ENCODE data around the gene CNR2.
A peak's percentile ranks its signal among the peaks of the same experiment; 100 is the strongest.

The CNR2 gene

DNA sequence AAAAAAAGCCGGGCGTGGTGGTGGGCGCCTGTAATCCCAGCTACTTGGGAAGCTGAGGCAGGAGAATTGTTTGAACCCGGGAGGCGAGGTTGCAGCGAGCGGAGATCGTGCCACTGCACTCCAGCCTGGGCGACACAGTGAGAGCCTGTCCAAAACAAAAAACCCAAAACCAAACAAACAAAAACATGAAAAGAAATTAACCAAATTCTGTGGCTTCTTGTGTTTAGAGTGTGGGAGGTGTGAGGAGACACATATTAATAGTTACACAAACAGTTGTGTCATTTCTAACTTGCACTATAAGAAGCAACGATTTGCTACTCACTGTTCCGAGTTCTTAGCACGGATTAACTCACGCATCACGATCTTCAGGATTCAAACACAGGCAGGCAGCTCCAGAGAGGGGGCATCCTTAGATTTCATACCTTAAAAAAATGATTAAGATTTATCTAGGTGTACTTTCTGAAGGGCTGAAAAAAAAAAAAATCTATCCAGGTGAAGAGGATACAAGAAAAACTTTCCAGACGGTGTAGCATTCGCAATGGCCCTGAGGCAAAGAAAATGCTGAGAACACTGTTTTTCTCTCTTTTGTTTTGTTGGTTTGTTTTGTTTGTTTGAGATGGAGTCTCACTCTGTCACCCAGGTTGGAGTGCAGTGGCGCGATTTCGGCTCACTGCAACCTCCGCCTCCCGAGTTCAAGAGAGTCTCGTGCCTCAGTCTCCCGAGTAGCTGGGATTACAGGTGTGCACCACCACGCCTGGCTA, 87.2 kb downstream of the CNR2 start:
- Histone ChIP-seq H3K27ac (ENCODE audit: low read length) (peak overlapping the region; percentile 21; the same call in 1 of the 2 replicates), H3K9me2 (replicated peaks; ENCODE audit: insufficient read depth, low read length) (no peaks in the 10 kb centered on the region), H3K79me2 (ENCODE audit: low read length) (peaks cover 16% of the 10 kb centered on the region), H2AFZ (ENCODE audit: low read length) (peak overlapping the region; percentile 97), H4K20me1 (ENCODE audit: insufficient read depth, low read length) (no peaks in the 10 kb centered on the region), H3K36me3 (replicated peaks; ENCODE audit: insufficient read depth, low read length) (no peaks in the 10 kb centered on the region), H3F3A (ENCODE audit: insufficient read depth, low read length) (no peaks in the 10 kb centered on the region), H3K4me1 (ENCODE audit: low read length) (0 out of 2 replicates have a peak, but pooled peaks cover 7% of the 10 kb centered on the region), H3K27me3 (replicated peaks; ENCODE audit: insufficient read depth, low read length) (no peaks in the 10 kb centered on the region), H3K9ac (ENCODE audit: low read length) (peak overlapping the region; percentile 94; the same call in 1 of the 2 replicates), H3K4me2 (ENCODE audit: low read depth, low read length) (peak overlapping the region; percentile 80), H3K4me3 (ENCODE audit: low read length) (peak overlapping the region; percentile 90), H3K9me3 (replicated peaks; ENCODE audit: insufficient read depth, low read length) (no peaks in the 10 kb centered on the region)
- DNase-seq: peak; percentile 28
- TF ChIP-seq EZH2 (optimal IDR thresholded peaks at IDR 0.05; ENCODE audit: low read depth, low read length): no peak
- TF ChIP-seq EZH2phosphoT487 (IDR thresholded peaks at IDR 0.05; ENCODE audit: low read length): no peak
- TF ChIP-seq, protein P1, sequence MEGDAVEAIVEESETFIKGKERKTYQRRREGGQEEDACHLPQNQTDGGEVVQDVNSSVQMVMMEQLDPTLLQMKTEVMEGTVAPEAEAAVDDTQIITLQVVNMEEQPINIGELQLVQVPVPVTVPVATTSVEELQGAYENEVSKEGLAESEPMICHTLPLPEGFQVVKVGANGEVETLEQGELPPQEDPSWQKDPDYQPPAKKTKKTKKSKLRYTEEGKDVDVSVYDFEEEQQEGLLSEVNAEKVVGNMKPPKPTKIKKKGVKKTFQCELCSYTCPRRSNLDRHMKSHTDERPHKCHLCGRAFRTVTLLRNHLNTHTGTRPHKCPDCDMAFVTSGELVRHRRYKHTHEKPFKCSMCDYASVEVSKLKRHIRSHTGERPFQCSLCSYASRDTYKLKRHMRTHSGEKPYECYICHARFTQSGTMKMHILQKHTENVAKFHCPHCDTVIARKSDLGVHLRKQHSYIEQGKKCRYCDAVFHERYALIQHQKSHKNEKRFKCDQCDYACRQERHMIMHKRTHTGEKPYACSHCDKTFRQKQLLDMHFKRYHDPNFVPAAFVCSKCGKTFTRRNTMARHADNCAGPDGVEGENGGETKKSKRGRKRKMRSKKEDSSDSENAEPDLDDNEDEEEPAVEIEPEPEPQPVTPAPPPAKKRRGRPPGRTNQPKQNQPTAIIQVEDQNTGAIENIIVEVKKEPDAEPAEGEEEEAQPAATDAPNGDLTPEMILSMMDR (IDR thresholded peaks at IDR 0.05; ENCODE audit: low read length): no peak

DNA sequence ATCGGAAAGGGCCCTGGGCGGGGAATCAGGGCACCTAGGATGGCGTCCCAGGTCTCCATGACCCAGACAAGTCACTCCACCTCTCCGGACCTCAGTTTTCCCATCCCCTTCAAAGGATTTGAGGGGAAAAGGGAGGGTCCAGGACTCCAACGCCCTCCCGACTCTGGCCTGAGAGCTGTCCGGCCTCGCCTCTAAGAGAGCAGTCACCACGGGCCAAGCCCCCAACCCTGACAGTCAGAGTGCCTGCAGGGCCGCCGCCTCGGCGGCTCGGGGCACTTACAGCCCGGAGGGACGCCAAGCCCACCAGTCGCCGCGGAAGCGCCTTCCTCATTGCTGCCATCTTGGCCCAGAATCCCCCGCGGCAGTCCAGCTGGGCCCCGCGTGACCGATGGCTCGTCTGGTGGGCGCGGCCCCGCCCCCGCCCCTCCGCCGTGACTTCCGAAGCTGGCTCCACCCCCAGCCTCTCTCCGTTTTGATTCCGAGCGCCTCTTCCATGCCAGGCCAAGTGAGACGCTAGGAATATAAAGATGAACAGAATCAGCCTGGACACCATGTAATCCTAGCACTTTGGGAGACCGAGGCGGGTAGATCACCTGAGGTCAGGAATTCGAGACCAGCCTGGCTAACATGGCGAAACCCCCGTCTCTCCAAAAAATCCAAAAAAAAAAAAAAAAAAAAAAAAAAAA, 87.9 kb downstream of the CNR2 start, which contains the start of gene HMGCL:
TSS of gene HMGCL (minus strand) at position 354 of the 686 bp plus-strand sequence. CDS start at position 340, 14 bp downstream.
- H3K27ac ChIP-seq (ENCODE audit: low read length): peak within 1 kb of the TSS; percentile 21; the same call in 1 of the 2 replicates
- peak within 1 kb of the TSS; percentile 80 for H3K4me2 ChIP-seq (ENCODE audit: low read depth, low read length)
- no peaks in the 10 kb centered on the region for H3K36me3 ChIP-seq (replicated peaks; ENCODE audit: insufficient read depth, low read length)
- TF ChIP-seq, protein P1 (IDR thresholded peaks at IDR 0.05; ENCODE audit: low read length): no peak
- no peaks in the 10 kb centered on the region for H3K9me3 ChIP-seq (replicated peaks; ENCODE audit: insufficient read depth, low read length)
- no peaks in the 10 kb centered on the region for H4K20me1 ChIP-seq (ENCODE audit: insufficient read depth, low read length)
- no peaks in the 10 kb centered on the region for H3K27me3 ChIP-seq (replicated peaks; ENCODE audit: insufficient read depth, low read length)
- peak; percentile 88 for DNase-seq
- no peaks in the 10 kb centered on the region for H3F3A ChIP-seq (ENCODE audit: insufficient read depth, low read length)
- peaks cover 16% of the 10 kb centered on the region for H3K79me2 ChIP-seq (ENCODE audit: low read length)
- peak within 1 kb of the TSS; percentile 97 for H2AFZ ChIP-seq (ENCODE audit: low read length)
- H3K4me3 ChIP-seq (ENCODE audit: low read length): peak within 1 kb of the TSS; percentile 90
- no peaks in the 10 kb centered on the region for H3K9me2 ChIP-seq (replicated peaks; ENCODE audit: insufficient read depth, low read length)
- H3K4me1 ChIP-seq (ENCODE audit: low read length): 0 out of 2 replicates have a peak, but pooled peaks cover 7% of the 10 kb centered on the region
- peak within 1 kb of the TSS; percentile 94 for H3K9ac ChIP-seq (ENCODE audit: low read length)

DNA sequence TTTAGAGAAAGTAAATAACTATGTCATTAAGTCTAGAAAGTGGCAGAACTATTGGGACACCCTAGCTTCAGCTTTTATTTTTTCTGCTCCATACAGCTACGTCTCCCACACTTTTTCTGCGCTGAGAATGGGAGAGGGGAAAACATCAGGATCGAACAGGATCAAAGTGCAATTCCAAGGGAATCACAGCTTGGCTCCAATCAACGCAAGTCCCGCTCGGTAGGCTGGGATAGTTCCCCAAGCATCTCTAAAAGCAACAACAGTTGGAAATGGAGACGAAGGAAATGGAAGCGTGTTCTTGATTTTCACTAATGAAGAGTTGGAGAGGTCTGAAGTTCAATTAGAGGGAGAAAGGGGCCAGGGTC, 88.5 kb downstream of the CNR2 start:
- Histone ChIP-seq H3K79me2 (ENCODE audit: low read length) (peaks cover 16% of the 10 kb centered on the region), H3F3A (ENCODE audit: insufficient read depth, low read length) (no peaks in the 10 kb centered on the region), H4K20me1 (ENCODE audit: insufficient read depth, low read length) (no peaks in the 10 kb centered on the region), H3K4me2 (ENCODE audit: low read depth, low read length) (peak overlapping the region; percentile 80), H3K9me2 (replicated peaks; ENCODE audit: insufficient read depth, low read length) (no peaks in the 10 kb centered on the region), H3K9me3 (replicated peaks; ENCODE audit: insufficient read depth, low read length) (no peaks in the 10 kb centered on the region), H3K9ac (ENCODE audit: low read length) (peak overlapping the region; percentile 94), H3K4me1 (ENCODE audit: low read length) (0 out of 2 replicates have a peak, but pooled peaks cover 7% of the 10 kb centered on the region), H2AFZ (ENCODE audit: low read length) (peak overlapping the region; percentile 97), H3K4me3 (ENCODE audit: low read length) (peak overlapping the region; percentile 90), H3K27me3 (replicated peaks; ENCODE audit: insufficient read depth, low read length) (no peaks in the 10 kb centered on the region), H3K27ac (ENCODE audit: low read length) (no peak overlapping the region), H3K36me3 (replicated peaks; ENCODE audit: insufficient read depth, low read length) (no peaks in the 10 kb centered on the region)
- no peak for DNase-seq
- TF ChIP-seq EZH2phosphoT487 (IDR thresholded peaks at IDR 0.05; ENCODE audit: low read length) (no peak), EZH2 (optimal IDR thresholded peaks at IDR 0.05; ENCODE audit: low read depth, low read length) (no peak)
- TF ChIP-seq, protein P1 (IDR thresholded peaks at IDR 0.05; ENCODE audit: low read length): no peak
